Upper lobe of left lung (tissue), 4 donors: ENCODE measurements around the gene SUSD6.

ENCODE experiments used
- CTCF ChIP-seq, 6 experiments: fragments of 450-650 bp in 4 of 6; fragments of 200-600 bp in 2 of 6; sonication (generic) in 2 of 6; IDR thresholded peaks; one replicate each; pipeline ENCODE4 v1.5.1; 2016 to 2019; ENCODE audit warnings: antibody characterized with exemption in 6 of 6
- POLR2A ChIP-seq, 4 donors: fragments of 450-650 bp; IDR thresholded peaks; one replicate each; pipeline ENCODE4 v1.5.1; 2016 to 2017; ENCODE audit warnings: antibody characterized with exemption in 4 of 4, mild to moderate bottlenecking in 2 of 4
- POLR2AphosphoS5 ChIP-seq, 2 donors: sonication (generic); formaldehyde crosslinking; IDR thresholded peaks; one replicate each; pipeline ENCODE4 v1.5.1; 2017; ENCODE audit warnings: antibody characterized with exemption in 2 of 2

- no peak for TF ChIP-seq CTCF (IDR thresholded peaks at IDR 0.05)
- TF ChIP-seq POLR2AphosphoS5 (IDR thresholded peaks at IDR 0.05), result no peak
- no peak for TF ChIP-seq POLR2A (IDR thresholded peaks at IDR 0.05)
Measured at GRCh38 chr14:69760810-69761209, 149.4 kb downstream of the SUSD6 start.
